H1 (cell line): Measurements from ENCODE around the gene LCE7A. TPM values are rescaled to one million over a fixed set of nuclear protein-coding genes. Genes with fewer than 3 reads are reported as not detected.

ENCODE experiments used
- CTCF ChIA-PET: fragments of 300-600 bp; sonication (Branson Sonifier 250); formaldehyde crosslinking; loops from one replicate; lab custom pipeline; 2021; ENCODE audit not compliant: partially characterized antibody; lab: Charles Lee
- POLR2A ChIA-PET: fragments of 300-600 bp; sonication (Branson Sonifier 250); formaldehyde crosslinking; loops from one replicate; lab custom pipeline; 2021; ENCODE audit warnings: inconsistent platforms; ENCODE audit not compliant: partially characterized antibody; lab: Charles Lee
- DNase-seq, 2 experiments: peaks; one replicate each; pipeline versions ENCODE4 v3.0.0 to v3.0.0-alpha.2; 2010 to 2022; ENCODE audit warnings: low spot score in 2 of 2, low read depth in 1 of 2, mixed read lengths in 1 of 2
- FAIRE-seq: peaks from 2 replicates; lab custom pipeline; 2011; peaks lifted over from hg19 to GRCh38; lab: Jason Lieb, UNC
- H2AFZ ChIP-seq: 2 replicates; pipeline ENCODE4 v1.8.1; 2012; ENCODE audit warnings: low read length, inconsistent platforms
- H2AK5ac ChIP-seq: 2 replicates; pipeline ENCODE4 v1.6.1; 2013; ENCODE audit warnings: low read depth, low read length
- H2BK120ac ChIP-seq: replicated peaks from 2 replicates; pipeline ENCODE3; 2013; ENCODE audit warnings: low read depth, low read length, inconsistent platforms
- H2BK12ac ChIP-seq: 2 replicates; pipeline ENCODE4 v1.6.1; 2013; ENCODE audit warnings: low read depth, low read length
- H2BK15ac ChIP-seq: 2 replicates; pipeline ENCODE4 v1.6.1; 2013; ENCODE audit warnings: low read length
- H2BK20ac ChIP-seq: 2 replicates; pipeline ENCODE4 v1.6.1; 2013; ENCODE audit warnings: low read length
- H2BK5ac ChIP-seq: 2 replicates; pipeline ENCODE4 v1.6.1; 2013; ENCODE audit warnings: low read depth, low read length
- H3K14ac ChIP-seq: 2 replicates; pipeline ENCODE4 v1.6.1; 2013; ENCODE audit warnings: inconsistent platforms; ENCODE audit not compliant: insufficient read length
- H3K18ac ChIP-seq: 2 replicates; pipeline ENCODE4 v1.6.1; 2013; ENCODE audit warnings: low read length; ENCODE audit errors: extremely low read depth
- H3K23ac ChIP-seq: 2 replicates; pipeline ENCODE4 v1.6.1; 2013; ENCODE audit warnings: inconsistent platforms; ENCODE audit not compliant: insufficient read length
- H3K23me2 ChIP-seq: 2 replicates; pipeline ENCODE4 v1.6.1; 2013; ENCODE audit warnings: low read depth, low read length
- H3K27ac ChIP-seq: 2 replicates; pipeline ENCODE4 v1.6.1; 2011; ENCODE audit warnings: low read depth, low read length, inconsistent platforms
- H3K27me3 ChIP-seq, 4 experiments: replicated peaks in 1 of 4; 1 replicate in 1 of 4; 2 replicates in 3 of 4; pipeline versions ENCODE4 v1.6.1 to v1.8.1; 2011 to 2013; ENCODE audit warnings: low read length in 3 of 4, mild to moderate bottlenecking in 3 of 4, inconsistent platforms in 2 of 4, mixed read lengths in 2 of 4, moderate library complexity in 1 of 4; ENCODE audit not compliant: control insufficient read depth in 3 of 4, insufficient read depth in 3 of 4; ENCODE audit errors: extremely low read depth in 1 of 4
- H3K36me3 ChIP-seq, 4 experiments: 2 replicates each; pipeline versions ENCODE4 v1.6.1 to v1.8.1; 2011 to 2013; ENCODE audit warnings: mild to moderate bottlenecking in 4 of 4, low read length in 3 of 4, moderate library complexity in 2 of 4, control low read depth in 1 of 4, inconsistent platforms in 1 of 4; ENCODE audit not compliant: insufficient read depth in 4 of 4, control insufficient read depth in 2 of 4
- H3K4ac ChIP-seq: replicated peaks from 2 replicates; pipeline ENCODE3; 2013; ENCODE audit warnings: low read length, low read depth, mixed read lengths, inconsistent platforms; ENCODE audit not compliant: insufficient read length
- H3K4me1 ChIP-seq, 4 experiments: replicated peaks in 1 of 4; 1 replicate in 1 of 4; 2 replicates in 3 of 4; pipeline versions ENCODE4 v1.6.1 to v1.8.1; 2011 to 2013; ENCODE audit warnings: low read length in 3 of 4, inconsistent platforms in 2 of 4, mixed read lengths in 1 of 4; ENCODE audit not compliant: insufficient read depth in 4 of 4, control insufficient read depth in 3 of 4
- H3K4me2 ChIP-seq, 2 experiments: 2 replicates each; pipeline versions ENCODE4 v1.6.1 to v1.8.1; 2011 to 2013; ENCODE audit warnings: low read depth in 2 of 2, low read length in 2 of 2, control low read depth in 1 of 2, inconsistent platforms in 1 of 2, mild to moderate bottlenecking in 1 of 2; ENCODE audit not compliant: insufficient read depth in 1 of 2
- H3K4me3 ChIP-seq, 4 experiments: fragments of 200-600, 300-600 bp in 1 of 4; sonication (generic), shearing (Covaris generic), sonication (Bioruptor Twin) in 1 of 4; 2 replicates each; pipeline versions ENCODE4 v1.5.1 to v1.8.1; 2011 to 2016; ENCODE audit warnings: low read length in 4 of 4, low read depth in 3 of 4, control low read depth in 2 of 4, inconsistent platforms in 2 of 4, mild to moderate bottlenecking in 2 of 4, mixed read lengths in 1 of 4, moderate library complexity in 1 of 4; ENCODE audit not compliant: insufficient read depth in 2 of 4; ENCODE audit errors: extremely low read depth in 1 of 4
- H3K56ac ChIP-seq: replicated peaks from 2 replicates; pipeline ENCODE3; 2013; ENCODE audit warnings: low read depth, mild to moderate bottlenecking, mixed read lengths, low read length, inconsistent platforms; ENCODE audit not compliant: insufficient read length
- H3K79me1 ChIP-seq: 2 replicates; pipeline ENCODE4 v1.6.1; 2013; ENCODE audit warnings: low read depth, low read length, control low read depth
- H3K79me2 ChIP-seq, 2 experiments: 2 replicates each; pipeline versions ENCODE4 v1.6.1 to v1.8.1; 2012 to 2013; ENCODE audit warnings: low read length in 2 of 2, mild to moderate bottlenecking in 2 of 2, inconsistent platforms in 1 of 2; ENCODE audit not compliant: insufficient read depth in 2 of 2, control insufficient read depth in 1 of 2
- H3K9ac ChIP-seq, 4 experiments: replicated peaks in 1 of 4; 1 replicate in 1 of 4; 2 replicates in 3 of 4; pipeline versions ENCODE4 v1.6.1 to v1.8.1; 2011 to 2013; ENCODE audit warnings: low read depth in 3 of 4, low read length in 3 of 4, control low read depth in 2 of 4, mild to moderate bottlenecking in 2 of 4, moderate library complexity in 2 of 4, inconsistent platforms in 1 of 4; ENCODE audit errors: extremely low read depth in 1 of 4
- H3K9me3 ChIP-seq, 2 experiments: 2 replicates each; pipeline versions ENCODE4 v1.6.1 to v1.8.1; 2012 to 2013; ENCODE audit warnings: mild to moderate bottlenecking in 2 of 2, moderate library complexity in 2 of 2, control low read depth in 1 of 2, inconsistent platforms in 1 of 2, low read depth in 1 of 2, low read length in 1 of 2, mixed read lengths in 1 of 2; ENCODE audit not compliant: insufficient read depth in 2 of 2
- H4K20me1 ChIP-seq, 2 experiments: replicated peaks in 1 of 2; 2 replicates each; pipeline versions ENCODE3 to v1.8.1; 2011 to 2013; ENCODE audit warnings: inconsistent platforms in 2 of 2, low read length in 2 of 2, mild to moderate bottlenecking in 1 of 2; ENCODE audit not compliant: insufficient read depth in 2 of 2, control insufficient read depth in 1 of 2
- H4K5ac ChIP-seq: 2 replicates; pipeline ENCODE4 v1.6.1; 2013; ENCODE audit warnings: low read length, low read depth, mixed read lengths, inconsistent platforms; ENCODE audit not compliant: insufficient read length
- H4K8ac ChIP-seq: 2 replicates; pipeline ENCODE4 v1.8.0; 2013; ENCODE audit warnings: mild to moderate bottlenecking, moderate library complexity, low read length, inconsistent platforms; ENCODE audit not compliant: insufficient read depth; ENCODE audit errors: extremely low read depth
- H4K91ac ChIP-seq: replicated peaks from 2 replicates; pipeline ENCODE3; 2013; ENCODE audit warnings: low read length, mixed read lengths, inconsistent platforms; ENCODE audit not compliant: insufficient read length
- CEBPB ChIP-seq: IDR thresholded peaks from 2 replicates; pipeline ENCODE4 v1.6.1; 2012; ENCODE audit warnings: low read depth, low read length
- E2F6 ChIP-seq: IDR thresholded peaks from 2 replicates; pipeline ENCODE4 v1.6.1; 2012; ENCODE audit warnings: inconsistent platforms
- SIN3A ChIP-seq, 2 experiments: IDR thresholded peaks in 1 of 2; conservative IDR thresholded peaks in 1 of 2; 2 replicates each; pipeline ENCODE4 v1.6.1; 2011 to 2012; ENCODE audit warnings: low read length in 2 of 2, improper control_type of control experiment in 1 of 2, low read depth in 1 of 2, mild to moderate bottlenecking in 1 of 2
- WGBS, 2 experiments: shearing (Covaris generic) in 1 of 2; methylation state at CpG; one replicate each; pipeline versions ENCODE4 v1.1.6 to v1.1.7; 2013 to 2015; ENCODE audit warnings: low lambda C conversion rate in 2 of 2, mixed read lengths in 2 of 2, inconsistent platforms in 1 of 2, low coverage in 1 of 2, missing lambda C conversion rate in 1 of 2; ENCODE audit not compliant: insufficient replicate concordance in 2 of 2, insufficient coverage in 1 of 2, insufficient read length in 1 of 2; ENCODE audit errors: extremely low coverage in 1 of 2, missing lambda C conversion rate in 1 of 2; 5-methylcytosine and 5-hydroxymethylcytosine counted together
- polyA plus RNA-seq, 7 experiments: library from polyadenylated mRNA; depleted of rRNA in 3 of 7; stranded (reverse) in 5 of 7; unstranded in 2 of 7; fragments of >200 nt in 5 of 7; fragments of 200-250 nt in 2 of 7; gene quantifications; 1 replicate in 5 of 7; 2 replicates in 1 of 7; 4 replicates in 1 of 7; pipeline versions ENCODE4 v1.2.1 to v1.2.3, GENCODE V29; 2011 to 2013; ENCODE audit warnings: missing spikeins in 2 of 7, mixed read lengths in 2 of 7
- total RNA-seq: library from RNA; stranded (reverse); fragmentation: NEBNext Ultra II Directional; extraction: Animal tissue kit (Norgen Biotek cat#: 25700); gene quantifications from 2 replicates; pipeline ENCODE4 v1.2.1, GENCODE V29; 2021

The LCE7A gene
- total and polyA plus RNA-seq, 2 of the 8 experiments (the other 6 are each of a cell fraction or from before 2014, with no cell fraction given): not detected

DNA sequence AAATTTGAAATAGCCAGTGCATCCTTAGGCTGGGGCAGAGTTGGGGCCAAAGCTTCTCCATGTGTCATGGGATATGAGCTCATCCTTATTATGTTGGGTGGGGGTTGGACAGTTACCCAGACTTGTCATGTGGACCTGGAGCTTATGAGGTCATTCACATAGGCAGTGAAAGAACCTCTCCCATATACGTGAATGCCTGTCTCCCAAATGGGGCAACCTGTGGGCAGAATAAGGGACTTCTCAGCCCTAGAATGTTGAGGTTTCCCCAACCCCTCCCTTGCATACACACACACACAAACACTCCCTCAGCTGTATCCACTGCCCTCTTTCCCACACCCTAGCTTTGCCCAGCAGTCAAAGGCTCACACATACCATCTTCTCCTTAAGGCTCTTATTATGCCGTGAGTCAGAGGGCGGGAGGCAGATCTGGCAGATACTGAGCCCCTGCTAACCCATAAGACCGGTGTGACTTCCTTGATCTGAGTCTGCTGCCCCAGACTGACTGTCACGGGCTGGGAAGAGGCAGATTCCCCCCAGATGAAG lies 46.3 kb downstream of the LCE7A start:
- no peak overlapping the region for H3K56ac ChIP-seq
- ChIA-PET POLR2A (interaction anchor here (1.0 kb wide), 1 partner anchor 9 kb away, joined by 3 read pairs; no protein-coding TSS in a partner anchor), CTCF (interaction anchor here (0.8 to 2.3 kb wide), 2 partner anchors 10 to 286 kb away, joined by 3 to 9 read pairs; no protein-coding TSS in a partner anchor)
- H4K20me1 ChIP-seq: no peaks in the 10 kb centered on the region
- no peak overlapping the region for H3K4me2 ChIP-seq
- H2AK5ac ChIP-seq: no peak overlapping the region
- no peak overlapping the region for H4K8ac ChIP-seq
- no peaks in the 10 kb centered on the region for H3K79me2 ChIP-seq
- no peak overlapping the region for H2BK15ac ChIP-seq
- H3K23me2 ChIP-seq: no peaks in the 10 kb centered on the region
- H3K4me1 ChIP-seq: no peaks in the 10 kb centered on the region
- no peak overlapping the region for H2BK12ac ChIP-seq
- DNase-seq: no peak
- H2BK120ac ChIP-seq: no peak overlapping the region
- H3K4me3 ChIP-seq: no peak overlapping the region
- no peak overlapping the region for H3K23ac ChIP-seq
- H3K9me3 ChIP-seq: peaks cover 4 to 26% of the 10 kb centered on the region in 2 experiments; a peak in 3 of 4 replicates
- no peak overlapping the region for H3K14ac ChIP-seq
- H3K27me3 ChIP-seq: no peaks in the 10 kb centered on the region
- WGBS, 2 experiments: 71% methylated on average over 5 of the region's 5 CpGs; no CpG with 5 or more reads in 1 of the 2 experiments
- no peak overlapping the region for H3K4ac ChIP-seq
- H2BK5ac ChIP-seq: no peak overlapping the region
- no peak overlapping the region for H2AFZ ChIP-seq
- no peak overlapping the region for H3K27ac ChIP-seq
- H3K36me3 ChIP-seq: no peaks in the 10 kb centered on the region
- no peak overlapping the region for H2BK20ac ChIP-seq
- no peak overlapping the region for H3K18ac ChIP-seq
- H4K91ac ChIP-seq: no peak overlapping the region
- no peak overlapping the region for H4K5ac ChIP-seq
- FAIRE-seq: no peak
- H3K9ac ChIP-seq: no peak overlapping the region
- no peaks in the 10 kb centered on the region for H3K79me1 ChIP-seq
- TF ChIP-seq CEBPB: no peak
- no peak for TF ChIP-seq E2F6
- no peak for TF ChIP-seq SIN3A (conservative IDR thresholded peaks at IDR 0.05 in 1 of 2, IDR thresholded peaks at IDR 0.05 in 1 of 2; ENCODE audit: low read depth in 1 of 2, low read length in 2 of 2)
